ENCODE results near the gene MAB21L3.
A peak's percentile ranks its signal among the peaks of the same experiment; 100 is the strongest.
"Not testable (repeated sequence)": the region's sequence is repeated elsewhere in the genome, so short reads cannot be mapped to it uniquely, and the experiment has no call there.

The MAB21L3 gene

GRCh38 chr1:116139592-116140134 lies 28.5 kb downstream of the MAB21L3 start:
- DNase-seq = no peak

GRCh38 chr1:116144151-116144550 lies 33.0 kb downstream of the MAB21L3 start:
- DNase-seq = no peak

GRCh38 chr1:116146447-116147113 lies 35.4 kb downstream of the MAB21L3 start:
- not testable (repeated sequence) for DNase-seq

- DNase-seq = no peak
These were observed 35.9 kb downstream of the MAB21L3 start for GRCh38 chr1:116147114-116147510.

GRCh38 chr1:116147972-116148371 lies 36.8 kb downstream of the MAB21L3 start:
- no peak for DNase-seq

- no peak for DNase-seq
These were observed 37.8 kb downstream of the MAB21L3 start for GRCh38 chr1:116148967-116149366.

GRCh38 chr1:116150368-116150767 lies 39.2 kb downstream of the MAB21L3 start:
- DNase-seq = no peak

GRCh38 chr1:116151739-116152576 lies 40.8 kb downstream of the MAB21L3 start:
- peak; percentile 51 to 73 (median 68) for DNase-seq

- no peak for DNase-seq
These were observed 41.4 kb downstream of the MAB21L3 start for GRCh38 chr1:116152577-116152943.

GRCh38 chr1:116152950-116153691 lies 41.9 kb downstream of the MAB21L3 start:
- no peak for DNase-seq

GRCh38 chr1:116153692-116154031 lies 42.5 kb downstream of the MAB21L3 start:
- DNase-seq = no peak

- DNase-seq = no peak
These were observed 43.3 kb downstream of the MAB21L3 start for GRCh38 chr1:116154536-116154935.

GRCh38 chr1:116157096-116157495 lies 45.9 kb downstream of the MAB21L3 start:
- DNase-seq = no peak

GRCh38 chr1:116159177-116159576 lies 48.0 kb downstream of the MAB21L3 start:
- DNase-seq = no peak

- no peak for DNase-seq
These were observed 48.4 kb downstream of the MAB21L3 start for GRCh38 chr1:116159611-116160010.

- no peak for DNase-seq
These were observed 50.2 kb downstream of the MAB21L3 start for GRCh38 chr1:116161390-116161789.

- DNase-seq = no peak
These were observed 50.7 kb downstream of the MAB21L3 start for GRCh38 chr1:116161877-116162390.

GRCh38 chr1:116163533-116163932 lies 52.3 kb downstream of the MAB21L3 start:
- no peak for DNase-seq

- no peak for DNase-seq
These were observed 53.0 kb downstream of the MAB21L3 start for GRCh38 chr1:116164150-116164549.

- no peak for DNase-seq
These were observed 53.6 kb downstream of the MAB21L3 start for GRCh38 chr1:116164604-116165368.

- DNase-seq = no peak
These were observed 54.4 kb downstream of the MAB21L3 start for GRCh38 chr1:116165572-116165971.

- DNase-seq = no peak
These were observed 54.9 kb downstream of the MAB21L3 start for GRCh38 chr1:116166011-116166571.

All from stimulated activated naive CD4-positive, alpha-beta T cell (primary cell).